GM19438 (cell line): ENCODE data around the gene MAS1.
"Not testable (repeated sequence)": the region's sequence is repeated elsewhere in the genome, so short reads cannot be mapped to it uniquely, and the experiment has no call there.

ENCODE experiments used
- ATAC-seq: cut with Tn5 transposase; IDR thresholded peaks from one replicate; pipeline ENCODE4 v1.9.1; 2021; ENCODE audit warnings: low read depth; ENCODE audit not compliant: unreplicated experiment

The MAS1 gene

GRCh38 chr6:159890792-159891191 is at the start of gene MAS1:
Gene MAS1, plus strand, starts transcription at chr6:159890988. Its CDS starts 15,968 bp downstream, at chr6:159906956.
- ATAC-seq: no peak

- no peak for ATAC-seq
Observed at GRCh38 chr6:159842035-159842434, 48.8 kb upstream of the MAS1 start.

- ATAC-seq: no peak
Observed at GRCh38 chr6:159844737-159845645, 45.8 kb upstream of the MAS1 start.

- ATAC-seq: not testable (repeated sequence)
Observed at GRCh38 chr6:159848552-159848951, 42.2 kb upstream of the MAS1 start.

- not testable (repeated sequence) for ATAC-seq
Observed at GRCh38 chr6:159849851-159850250, 40.9 kb upstream of the MAS1 start.

- no peak for ATAC-seq
Observed at GRCh38 chr6:159852877-159853276, 37.9 kb upstream of the MAS1 start.

- ATAC-seq: no peak
Observed at GRCh38 chr6:159853754-159854153, 37.0 kb upstream of the MAS1 start.

- no peak for ATAC-seq
Observed at GRCh38 chr6:159854959-159855358, 35.8 kb upstream of the MAS1 start.

- ATAC-seq: no peak
Observed at GRCh38 chr6:159858259-159858658, 32.5 kb upstream of the MAS1 start.

- ATAC-seq: no peak
Observed at GRCh38 chr6:159860482-159860881, 30.3 kb upstream of the MAS1 start.

- no peak for ATAC-seq
Observed at GRCh38 chr6:159862103-159862502, 28.7 kb upstream of the MAS1 start.

GRCh38 chr6:159863341-159863740 is 27.4 kb upstream of the MAS1 start:
- not testable (repeated sequence) for ATAC-seq

GRCh38 chr6:159865226-159865920 is 25.4 kb upstream of the MAS1 start:
- no peak for ATAC-seq

GRCh38 chr6:159866286-159867247 is 24.2 kb upstream of the MAS1 start:
- no peak for ATAC-seq

GRCh38 chr6:159871241-159871640 is 19.5 kb upstream of the MAS1 start:
- no peak for ATAC-seq

GRCh38 chr6:159871906-159872305 is 18.9 kb upstream of the MAS1 start:
- no peak for ATAC-seq

- ATAC-seq: no peak
Observed at GRCh38 chr6:159874435-159874834, 16.4 kb upstream of the MAS1 start.

GRCh38 chr6:159875194-159875593 is 15.6 kb upstream of the MAS1 start:
- no peak for ATAC-seq

GRCh38 chr6:159876242-159876641 is 14.5 kb upstream of the MAS1 start:
- no peak for ATAC-seq

- no peak for ATAC-seq
Observed at GRCh38 chr6:159877256-159877808, 13.5 kb upstream of the MAS1 start.
